Adrenal gland (tissue), 12 donors: ENCODE measurements around the gene WNT5B. TPM values are rescaled to one million over a fixed set of nuclear protein-coding genes. Genes with fewer than 3 reads are reported as not detected.
"Not testable (repeated sequence)": the region's sequence is repeated elsewhere in the genome, so short reads cannot be mapped to it uniquely, and the experiment has no call there.

ENCODE experiments used
- DNase-seq, 7 donors: peaks; one replicate each; pipeline ENCODE4 v3.0.0-alpha.2; 2019 to 2020
- H3K27ac ChIP-seq, 5 donors: fragments of 200-600 bp; sonication (generic) in 4 of 5; 1 replicate in 3 of 5; 2 replicates in 2 of 5; pipeline versions ENCODE4 v1.5.1 to v1.8.0; 2016 to 2020; ENCODE audit warnings: mild to moderate bottlenecking in 1 of 5
- H3K27me3 ChIP-seq: fragments of 200-600 bp; 2 replicates; pipeline ENCODE4 v1.8.0; 2021
- H3K36me3 ChIP-seq, 2 donors: fragments of 200-600 bp; replicated peaks in 1 of 2; 1 replicate in 1 of 2; 2 replicates in 1 of 2; pipeline versions ENCODE4 v1.5.1 to v1.8.0; 2018 to 2022
- H3K4me1 ChIP-seq, 2 donors: fragments of 200-600 bp; replicated peaks in 1 of 2; 1 replicate in 1 of 2; 2 replicates in 1 of 2; pipeline versions ENCODE4 v1.5.1 to v1.8.0; 2018 to 2021
- H3K4me3 ChIP-seq, 4 donors: fragments of 200-600 bp; sonication (generic) in 3 of 4; one replicate each; pipeline ENCODE4 v1.5.1; 2016 to 2018
- H3K9me3 ChIP-seq, 3 donors: fragments of 200-600 bp; sonication (generic) in 1 of 3; replicated peaks in 1 of 3; 1 replicate in 2 of 3; 2 replicates in 1 of 3; pipeline versions ENCODE4 v1.5.1 to v1.8.0; 2016 to 2021
- POLR2A ChIP-seq, 2 donors: fragments of 450-650 bp; IDR thresholded peaks; one replicate each; pipeline ENCODE4 v1.6.1; 2017; ENCODE audit warnings: antibody characterized with exemption in 2 of 2, mild to moderate bottlenecking in 2 of 2, moderate library complexity in 1 of 2
- WGBS, 4 donors: extraction: QIAGEN DNeasy Blood & Tissue Kit in 2 of 4; methylation state at CpG; one replicate each; pipeline versions ENCODE4 v1.1.5 to v1.1.7; 2013 to 2017; 5-methylcytosine and 5-hydroxymethylcytosine counted together
- intact Hi-C, 2 donors: fragments of 100-400 bp; cut with DNase I; formaldehyde crosslinking; loops; one replicate each; pipeline versions ENCODE4 v1.14.1 to v1.15.0; 2022 to 2023
- polyA plus RNA-seq, 3 donors: library from polyadenylated mRNA; stranded (reverse); fragments of 200-250 nt in 2 of 3; fragments of 350-450 nt in 1 of 3; fragmentation: Illumina TruSeq in 1 of 3; extraction: RNeasy Lipid Tissue Mini Kit (QIAGEN cat#74804) in 1 of 3; gene quantifications; one replicate each; pipeline ENCODE4 v1.2.3, GENCODE V29; 2013 to 2014
- total RNA-seq, 9 donors: library from RNA; depleted of rRNA in 4 of 9; stranded (reverse); fragments of >200 nt in 4 of 9; fragments of 120-200 nt in 1 of 9; fragmentation: NEBNext Ultra II Directional in 1 of 9; extraction: Animal tissue kit (Norgen Biotek cat#: 25700) in 1 of 9; gene quantifications; one replicate each; pipeline versions ENCODE4 v1.1.0 to v1.2.4, GENCODE V29; 2013 to 2023
- TF ChIP-seq, protein P1 (sequence below), 6 experiments: fragments of 450-650 bp in 4 of 6; fragments of 200-600 bp in 2 of 6; sonication (generic) in 1 of 6; IDR thresholded peaks; 1 replicate in 5 of 6; 2 replicates in 1 of 6; pipeline versions ENCODE4 v1.5.1 to v1.8.0; 2016 to 2021; ENCODE audit warnings: antibody characterized with exemption in 6 of 6, mild to moderate bottlenecking in 2 of 6, moderate library complexity in 1 of 6
- donor health status: healthy with polysubstance abuse.
- donor health status: Bipolar disorder and iron deficiency.
- donor health status: DM: yes; HTN: yes; CAD: no.
- donor health status: DM: no; HTN: no; CAD: no.
- donor health status: DM: no; HTN: no; CAD: no.
- donor health status: DM: yes; HTN: yes; CAD: no.

The WNT5B gene
- total and polyA plus RNA-seq, 12 donors: 0.44 to 11.1 (median 1.6) TPM

DNA sequence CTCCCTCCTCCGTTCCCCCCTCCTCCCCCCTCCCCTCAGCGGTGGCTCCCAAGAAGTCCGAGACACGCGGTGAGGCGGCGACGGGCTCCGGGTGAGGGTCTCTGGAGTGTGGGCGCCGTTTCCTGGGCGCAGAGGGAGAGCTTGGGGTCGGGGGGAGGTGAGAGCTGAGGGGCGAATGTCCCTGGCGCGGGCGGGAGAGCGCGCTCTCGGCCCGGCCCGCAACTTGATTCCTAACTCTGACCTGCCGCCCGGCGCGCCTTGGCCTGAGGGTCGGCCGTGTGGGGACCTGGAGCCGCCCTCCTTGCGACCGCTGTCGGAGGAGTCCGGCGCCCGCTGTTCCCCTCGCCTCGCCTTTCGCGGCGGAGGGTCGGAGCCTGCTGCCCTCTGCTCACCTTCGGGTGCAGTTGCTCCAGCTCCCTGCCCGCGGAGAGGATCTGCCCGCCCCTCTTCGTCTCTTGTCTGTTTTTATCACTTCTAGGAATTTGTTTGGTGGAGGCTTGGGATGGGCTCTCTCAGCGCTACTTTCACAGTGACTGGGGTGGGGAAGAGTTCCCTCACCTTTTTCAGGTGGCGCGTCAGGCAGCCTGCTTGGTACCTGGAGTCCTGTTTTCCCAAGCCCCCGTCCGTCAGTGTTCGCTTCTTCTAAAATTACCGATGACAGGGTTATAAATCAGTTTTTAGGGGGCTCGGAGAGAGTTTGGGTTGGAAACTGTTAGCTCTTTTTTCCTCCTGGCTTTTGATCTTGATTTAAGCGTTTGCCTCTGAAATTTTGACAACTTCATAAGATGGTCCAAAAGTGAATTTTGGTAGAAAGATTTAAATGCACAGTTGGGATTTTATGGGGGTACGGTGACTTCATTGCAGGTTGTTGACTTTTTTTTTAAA, 62.3 kb downstream of the WNT5B start:
- peak in 6 of 7 donors; percentile 41 to 66 (median 50) for DNase-seq
- Histone ChIP-seq H3K36me3 (no peaks in the 10 kb centered on the region), H3K4me3 (peak overlapping the region; percentile 40 to 99 (median 78)), H3K27me3 (no peaks in the 10 kb centered on the region), H3K4me1 (peaks cover 19 to 48% of the 10 kb centered on the region in 2 donors), H3K27ac (peak overlapping the region; percentile 89 to 97 (median 94)), H3K9me3 (no peaks in the 10 kb centered on the region)
- intact Hi-C loops: loop anchor here in 1 of 2 donors (5.0 kb wide), 1 partner anchor 34 kb away; no protein-coding TSS in a partner anchor
- 0 to 1% (median 0%) methylated on average over 10 to 53 of the region's 56 CpGs for WGBS, 4 donors
- no peak for TF ChIP-seq POLR2A (IDR thresholded peaks at IDR 0.05)
- TF ChIP-seq, protein P1, sequence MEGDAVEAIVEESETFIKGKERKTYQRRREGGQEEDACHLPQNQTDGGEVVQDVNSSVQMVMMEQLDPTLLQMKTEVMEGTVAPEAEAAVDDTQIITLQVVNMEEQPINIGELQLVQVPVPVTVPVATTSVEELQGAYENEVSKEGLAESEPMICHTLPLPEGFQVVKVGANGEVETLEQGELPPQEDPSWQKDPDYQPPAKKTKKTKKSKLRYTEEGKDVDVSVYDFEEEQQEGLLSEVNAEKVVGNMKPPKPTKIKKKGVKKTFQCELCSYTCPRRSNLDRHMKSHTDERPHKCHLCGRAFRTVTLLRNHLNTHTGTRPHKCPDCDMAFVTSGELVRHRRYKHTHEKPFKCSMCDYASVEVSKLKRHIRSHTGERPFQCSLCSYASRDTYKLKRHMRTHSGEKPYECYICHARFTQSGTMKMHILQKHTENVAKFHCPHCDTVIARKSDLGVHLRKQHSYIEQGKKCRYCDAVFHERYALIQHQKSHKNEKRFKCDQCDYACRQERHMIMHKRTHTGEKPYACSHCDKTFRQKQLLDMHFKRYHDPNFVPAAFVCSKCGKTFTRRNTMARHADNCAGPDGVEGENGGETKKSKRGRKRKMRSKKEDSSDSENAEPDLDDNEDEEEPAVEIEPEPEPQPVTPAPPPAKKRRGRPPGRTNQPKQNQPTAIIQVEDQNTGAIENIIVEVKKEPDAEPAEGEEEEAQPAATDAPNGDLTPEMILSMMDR (IDR thresholded peaks at IDR 0.05): no peak

DNA sequence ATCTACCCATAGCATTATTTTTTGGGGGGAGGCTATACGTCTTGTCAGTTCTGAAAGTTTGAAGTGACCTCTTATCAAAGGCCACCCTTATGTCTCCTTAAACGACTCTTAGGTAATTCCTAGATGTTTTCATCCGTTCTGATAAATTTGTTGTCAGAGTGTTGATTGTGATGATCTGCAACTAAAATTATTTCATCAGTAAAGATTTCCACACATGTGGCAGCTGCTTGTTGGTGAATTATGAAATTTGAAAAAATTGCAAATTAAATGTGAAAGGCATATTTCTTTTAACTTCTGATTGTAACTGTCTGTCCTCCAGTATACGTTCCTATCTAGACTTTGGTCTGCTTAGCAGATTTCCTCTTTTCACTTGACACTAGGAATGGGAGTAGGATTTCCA, 63.2 kb downstream of the WNT5B start:
- DNase-seq: no peak
- H3K27me3 ChIP-seq: no peaks in the 10 kb centered on the region
- intact Hi-C loops: loop anchor here in 1 of 2 donors (5.0 kb wide), 1 partner anchor 35 kb away; no protein-coding TSS in a partner anchor
- no peaks in the 10 kb centered on the region for H3K36me3 ChIP-seq
- peak overlapping the region in 2 of 4 donors; percentile 78 to 99 for H3K4me3 ChIP-seq
- H3K27ac ChIP-seq: peak overlapping the region in 1 of 5 donors; percentile 23
- no peaks in the 10 kb centered on the region for H3K9me3 ChIP-seq
- TF ChIP-seq, protein P1 (IDR thresholded peaks at IDR 0.05): no peak
- TF ChIP-seq POLR2A (IDR thresholded peaks at IDR 0.05): no peak
- peaks cover 27 to 56% of the 10 kb centered on the region in 2 donors for H3K4me1 ChIP-seq
- WGBS, 4 donors: 20 to 30% (median 22%) methylated on average over 4 of the region's 4 CpGs

DNA sequence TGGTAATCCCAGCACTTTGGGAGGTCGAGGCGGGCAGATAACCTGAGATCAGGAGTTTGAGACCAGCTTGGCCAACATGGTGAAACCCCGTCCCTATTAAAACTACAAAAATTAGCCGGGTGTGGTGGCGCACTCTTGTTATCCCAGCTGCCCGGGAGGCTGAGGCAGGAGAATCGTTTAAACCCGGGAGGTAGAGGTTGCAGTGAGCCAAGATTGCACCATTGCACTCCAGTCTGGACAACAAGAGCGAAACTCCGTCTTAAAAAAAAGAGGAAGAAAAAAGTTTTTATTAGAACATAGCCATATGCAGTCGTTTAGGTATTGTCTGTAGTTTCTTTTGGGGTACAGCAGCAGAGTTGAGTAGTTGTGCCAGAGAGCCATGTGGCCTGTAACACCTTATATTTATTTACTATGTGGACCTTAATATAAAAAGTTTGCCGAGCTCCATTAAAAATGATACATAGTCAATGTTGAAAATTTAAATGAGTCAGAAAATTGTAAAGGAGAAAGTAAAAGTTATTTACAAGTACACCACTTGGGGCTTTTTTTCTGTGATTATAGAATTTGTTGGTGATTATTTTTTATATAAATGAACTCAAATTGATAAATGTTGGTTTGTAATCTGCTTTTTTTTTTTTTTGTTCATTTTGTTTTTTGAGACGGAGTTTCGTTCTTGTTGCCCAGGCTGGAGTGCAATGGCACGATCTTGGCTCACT, 64.0 kb downstream of the WNT5B start:
- intact Hi-C loops: loop anchor here in 1 of 2 donors (5.0 kb wide), 1 partner anchor 36 kb away; no protein-coding TSS in a partner anchor
- H3K4me3 ChIP-seq: peak overlapping the region in 1 of 4 donors; percentile 78

DNA sequence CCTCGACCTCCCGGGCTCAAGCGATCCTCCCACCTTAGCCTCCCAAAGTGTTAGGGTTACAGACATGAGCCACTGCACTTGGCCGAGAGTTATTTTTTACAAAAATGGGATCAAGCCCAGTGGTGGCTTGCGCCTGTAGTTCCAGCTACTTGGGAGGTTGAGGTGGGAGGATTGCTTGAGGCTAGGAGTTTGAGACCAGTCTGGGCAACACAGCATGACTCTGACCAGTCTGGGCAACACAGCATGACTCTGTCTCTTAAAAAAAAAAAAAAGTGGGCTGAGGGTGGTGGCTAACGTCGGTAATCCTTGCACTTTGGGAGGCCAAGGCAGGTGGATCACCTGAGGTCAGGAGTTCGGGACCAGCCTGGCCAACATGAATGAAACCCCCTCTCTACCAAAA, 66.1 kb downstream of the WNT5B start:
- WGBS, 4 donors: 87 to 94% (median 90%) methylated on average over 8 of the region's 8 CpGs
- intact Hi-C loops, H3K36me3 ChIP-seq, H3K27me3 ChIP-seq, DNase-seq, H3K9me3 ChIP-seq, H3K27ac ChIP-seq, H3K4me3 ChIP-seq: not testable (repeated sequence)
- peaks cover 33 to 78% of the 10 kb centered on the region in 2 donors for H3K4me1 ChIP-seq

More for the DNA sequence above, 64.0 kb downstream of the WNT5B start:
- Histone ChIP-seq H3K9me3 (no peaks in the 10 kb centered on the region), H3K27ac (peak overlapping the region in 2 of 5 donors; percentile 6 to 23), H3K4me1 (peaks cover 34 to 64% of the 10 kb centered on the region in 2 donors), H3K36me3 (no peaks in the 10 kb centered on the region), H3K27me3 (no peaks in the 10 kb centered on the region)
- 75 to 77% (median 76%) methylated on average over 15 of the region's 15 CpGs for WGBS, 4 donors
- no peak for DNase-seq
- TF ChIP-seq, protein P1 (IDR thresholded peaks at IDR 0.05): no peak
- no peak for TF ChIP-seq POLR2A (IDR thresholded peaks at IDR 0.05)
